ENCODE results near the gene SLC2A2.
"Not testable (repeated sequence)": the region's sequence is repeated elsewhere in the genome, so short reads cannot be mapped to it uniquely, and the experiment has no call there.

SLC2A2 gene

DNA sequence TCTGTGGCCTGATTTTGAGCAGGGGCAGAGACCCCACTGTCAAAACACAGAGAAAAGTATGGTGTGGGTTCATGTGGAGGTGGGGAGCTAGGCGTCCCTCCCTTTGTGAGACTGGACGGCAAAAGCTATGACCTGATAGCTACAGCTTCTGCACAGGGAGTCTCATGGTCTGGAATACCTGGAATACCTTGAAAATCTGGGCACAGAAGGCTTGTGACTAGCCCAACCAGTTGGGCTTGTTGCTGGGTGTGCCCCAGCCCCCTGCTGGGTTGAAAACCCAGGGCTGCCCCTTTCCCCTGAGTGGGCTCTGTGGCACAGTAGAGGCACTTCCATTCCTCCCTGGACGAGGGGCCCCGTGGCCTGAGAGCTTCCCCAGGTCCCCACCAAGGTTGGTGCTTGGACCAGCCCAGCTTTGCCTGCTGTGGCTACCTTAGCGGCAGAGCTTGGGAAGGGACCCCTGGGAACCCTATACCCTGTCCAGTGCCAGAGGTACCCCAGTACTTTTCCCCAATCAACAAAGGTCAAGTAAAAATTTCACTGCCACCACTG is 37.3 kb downstream of the SLC2A2 start:
- FAIRE-seq (no peak), DNase-seq (ENCODE audit: insufficient read length, low spot score) (no peak)

DNA sequence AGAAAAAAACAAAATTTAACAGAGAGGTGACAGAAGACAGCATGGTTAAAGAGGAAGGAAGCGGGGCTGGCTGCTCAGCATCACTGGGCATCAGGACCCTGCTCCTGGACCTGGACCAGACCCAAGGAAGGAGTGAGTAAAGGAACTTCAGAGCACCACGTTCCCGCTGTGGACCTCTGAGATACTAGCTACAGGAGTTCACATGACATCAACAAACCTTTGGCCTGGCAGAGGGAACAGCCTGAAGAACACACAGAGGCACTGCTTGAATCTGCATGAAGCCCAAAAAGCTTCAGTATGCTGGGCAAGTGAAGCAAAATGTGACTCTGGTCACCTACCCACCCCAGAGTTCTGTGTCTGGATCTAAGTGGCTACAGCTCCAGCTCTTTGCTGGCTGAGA is 38.1 kb downstream of the SLC2A2 start:
- no peak for FAIRE-seq
- no peak for DNase-seq (ENCODE audit: insufficient read length, low spot score)

DNA sequence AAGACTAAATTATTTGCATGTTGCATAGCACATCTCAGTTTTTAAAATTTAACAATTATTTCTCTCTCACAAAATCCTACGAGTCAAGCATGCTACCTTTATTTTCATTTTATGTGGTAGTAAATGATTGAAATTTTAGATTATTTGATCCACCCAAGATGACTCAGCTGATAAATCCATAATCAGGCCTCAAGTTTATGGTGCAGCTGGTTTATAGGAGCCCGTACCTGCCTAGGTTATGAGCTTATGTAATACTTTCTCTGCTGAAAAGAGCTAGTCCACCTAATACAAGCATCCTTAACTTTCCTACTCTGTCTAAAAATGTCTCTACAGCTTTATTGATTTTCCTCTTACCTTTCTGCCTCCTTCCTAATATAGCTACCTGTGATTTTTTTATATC is 41.2 kb downstream of the SLC2A2 start:
- no peak for FAIRE-seq
- no peak for DNase-seq (ENCODE audit: insufficient read length, low spot score)

DNA sequence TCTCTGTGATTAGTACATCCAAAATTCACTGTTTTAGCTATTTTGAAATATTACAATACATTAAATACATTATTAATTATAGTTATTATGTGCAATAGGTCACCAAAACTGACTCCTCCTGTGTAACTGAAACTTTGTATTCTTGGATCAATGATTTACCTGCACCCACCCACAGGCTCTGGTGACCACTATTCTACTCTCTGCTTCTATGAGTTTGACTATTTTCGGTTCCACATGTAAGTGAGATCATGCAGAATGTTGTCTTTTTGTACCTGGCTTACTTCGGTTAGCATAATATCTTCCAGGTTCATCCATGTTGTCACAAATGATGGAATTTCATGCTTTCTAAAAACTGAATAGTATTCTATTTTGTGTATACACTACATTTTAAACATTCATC is 43.8 kb downstream of the SLC2A2 start:
- FAIRE-seq (peak; percentile 82), DNase-seq (ENCODE audit: insufficient read length, low spot score) (peak; percentile 28)

DNA sequence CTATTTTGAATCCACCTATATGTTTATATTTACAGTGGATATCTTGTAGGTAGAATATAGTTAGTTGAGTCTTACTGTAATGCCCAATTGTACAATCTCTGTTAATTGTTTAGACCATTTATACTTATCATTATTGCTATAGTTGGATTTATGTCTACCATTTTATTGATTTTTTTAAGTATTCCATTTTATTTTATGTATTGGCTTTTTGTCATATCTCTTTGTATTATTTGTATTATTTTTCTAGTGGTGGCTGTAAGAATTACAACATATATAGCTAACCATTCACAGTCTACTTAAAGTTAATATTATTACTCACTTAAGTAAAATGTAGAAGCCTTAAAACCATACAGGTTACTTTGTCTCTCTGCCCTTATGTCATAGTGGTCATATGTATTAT is 46.1 kb downstream of the SLC2A2 start:
- DNase-seq (ENCODE audit: insufficient read length, low spot score) = no peak
- FAIRE-seq = no peak

DNA sequence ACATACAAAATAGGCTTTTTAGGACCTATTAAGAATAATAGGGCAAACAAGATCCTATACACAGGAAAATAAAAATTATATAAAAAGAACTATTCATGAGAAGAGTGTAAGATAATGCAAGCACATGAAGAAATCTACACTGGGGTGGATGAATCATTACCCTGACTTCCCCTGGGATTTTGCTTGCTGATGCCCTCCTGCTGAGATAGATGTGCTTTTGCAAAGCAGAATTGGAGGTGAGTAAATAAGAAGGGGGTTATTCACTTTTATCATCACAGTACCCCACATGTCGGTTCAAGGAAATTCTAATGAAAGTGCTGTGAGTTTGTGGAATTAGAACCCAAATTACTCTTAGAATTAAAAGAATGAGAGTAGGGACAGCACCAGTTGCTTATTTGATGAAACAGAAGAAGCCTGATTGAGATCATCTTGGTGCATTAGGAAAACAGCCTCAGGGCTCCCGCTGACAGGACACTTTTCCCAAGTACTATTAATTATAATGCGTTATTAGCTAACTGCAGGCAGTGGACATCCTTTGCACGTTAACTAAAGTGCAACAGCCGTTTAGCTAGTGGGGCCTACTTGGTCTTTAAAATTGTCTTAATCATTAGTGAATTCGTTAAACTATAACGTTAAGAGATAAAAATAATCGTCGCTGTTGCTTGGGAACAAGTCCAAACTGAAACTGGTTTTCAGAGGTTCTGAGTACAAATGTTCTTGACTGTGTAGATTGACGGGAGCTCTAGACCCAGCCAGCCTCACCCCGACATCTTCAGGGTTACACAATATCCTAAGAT is 48.4 kb downstream of the SLC2A2 start:
- DNase-seq (ENCODE audit: insufficient read length, low spot score) = no peak
- no peak for FAIRE-seq

DNA sequence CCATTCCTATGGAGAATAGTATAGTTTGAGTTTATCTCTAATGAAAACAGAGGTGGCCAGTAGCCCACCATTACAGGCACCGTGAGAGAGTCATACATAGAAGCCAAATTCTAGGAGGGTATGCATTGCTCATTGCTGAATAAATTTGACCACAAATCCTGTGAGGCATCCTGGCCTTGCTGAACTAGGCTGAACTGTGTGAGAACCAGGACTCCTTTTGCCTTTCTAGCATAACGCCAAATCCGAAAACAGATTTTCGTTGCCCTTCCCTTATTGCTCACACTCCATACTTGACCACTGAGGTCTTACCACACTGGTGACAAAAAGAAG is 50.4 kb downstream of the SLC2A2 start:
- DNase-seq (ENCODE audit: insufficient read length, low spot score) = no peak
- FAIRE-seq = no peak

DNA sequence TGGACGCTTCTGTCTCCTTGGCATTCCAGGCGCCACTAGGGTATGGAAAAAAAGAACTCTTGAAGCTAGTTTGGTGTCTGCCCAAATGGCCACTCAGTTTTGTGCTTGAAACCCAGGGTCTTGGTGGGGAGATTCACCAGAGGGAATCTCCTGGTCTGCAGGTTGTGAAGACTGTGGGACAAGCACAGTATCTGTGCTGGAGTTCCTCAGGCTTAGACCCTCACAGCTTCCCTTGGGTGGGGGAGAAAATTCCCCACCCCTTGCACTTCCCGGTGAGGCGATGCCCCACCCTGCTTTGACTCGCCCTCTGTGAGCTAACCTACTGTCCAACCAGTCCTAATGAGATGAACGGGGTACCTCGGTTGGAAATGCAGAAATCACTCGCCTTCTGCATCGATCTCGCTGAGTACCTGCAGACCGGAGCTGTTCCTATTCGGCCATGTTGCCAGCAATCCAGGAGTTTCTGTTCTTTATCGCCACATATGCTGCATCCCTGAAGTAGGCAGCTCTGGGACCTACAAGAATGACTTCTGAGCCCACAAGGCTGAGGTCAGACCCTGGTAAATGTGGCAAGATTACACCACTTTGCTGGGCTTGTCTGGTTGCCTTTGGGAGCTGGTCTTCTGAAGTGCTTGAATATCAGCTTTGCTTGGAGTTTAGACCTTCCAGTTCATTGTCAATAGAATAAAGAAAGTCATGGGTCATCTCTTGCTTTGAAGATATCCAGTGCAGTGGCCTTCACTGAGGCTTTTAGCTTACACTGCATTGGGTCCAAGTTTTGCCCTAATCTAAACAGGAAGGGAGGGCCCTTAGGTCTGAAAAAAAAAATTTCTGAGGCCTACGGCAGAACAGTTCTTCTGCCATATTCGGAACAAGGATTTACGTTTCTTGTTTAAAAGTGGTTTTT is 51.0 kb downstream of the SLC2A2 start:
- DNase-seq (ENCODE audit: insufficient read length, low spot score) (no peak), FAIRE-seq (no peak)

DNA sequence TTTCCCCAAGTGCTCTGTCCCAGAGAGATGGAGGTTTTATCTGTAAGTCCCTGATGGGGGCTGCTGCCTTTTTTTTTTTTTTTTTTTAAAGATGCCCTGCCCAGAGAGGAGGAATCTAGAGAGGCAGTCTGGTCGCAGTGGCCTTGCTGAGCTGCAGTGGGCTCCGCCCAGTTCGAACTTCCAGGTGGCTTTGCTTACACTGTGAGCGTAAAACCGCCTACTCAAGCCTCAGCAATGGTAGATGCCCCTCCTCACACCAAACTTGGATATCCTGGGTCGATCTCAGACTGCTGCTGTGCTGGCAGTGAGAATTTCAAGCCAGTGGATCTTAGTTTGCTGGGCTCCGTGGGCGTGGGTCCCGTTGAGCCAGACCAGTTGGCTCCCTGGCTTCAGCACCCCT is 51.6 kb downstream of the SLC2A2 start:
- no peak for FAIRE-seq
- no peak for DNase-seq (ENCODE audit: insufficient read length, low spot score)

DNA sequence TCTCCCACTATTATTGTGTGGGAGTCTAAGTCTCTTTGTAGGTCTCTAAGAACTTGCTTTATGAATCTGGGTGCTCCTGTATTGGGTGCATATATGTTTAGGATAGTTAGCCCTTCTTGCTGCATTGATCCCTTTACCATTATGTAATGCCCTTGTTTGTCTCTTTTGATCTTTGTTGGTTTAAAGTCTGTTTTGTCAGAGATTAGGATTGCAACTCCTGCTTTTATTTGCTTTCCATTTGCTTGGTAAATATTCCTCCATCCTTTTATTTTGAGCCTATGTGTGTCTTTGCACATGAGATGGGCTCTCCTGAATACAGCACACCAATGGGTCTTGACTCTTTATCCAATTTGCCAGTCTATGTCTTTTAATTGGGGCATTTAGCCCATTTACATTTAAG is 53.6 kb downstream of the SLC2A2 start:
- FAIRE-seq; DNase-seq (ENCODE audit: insufficient read length, low spot score): not testable (repeated sequence)

DNA sequence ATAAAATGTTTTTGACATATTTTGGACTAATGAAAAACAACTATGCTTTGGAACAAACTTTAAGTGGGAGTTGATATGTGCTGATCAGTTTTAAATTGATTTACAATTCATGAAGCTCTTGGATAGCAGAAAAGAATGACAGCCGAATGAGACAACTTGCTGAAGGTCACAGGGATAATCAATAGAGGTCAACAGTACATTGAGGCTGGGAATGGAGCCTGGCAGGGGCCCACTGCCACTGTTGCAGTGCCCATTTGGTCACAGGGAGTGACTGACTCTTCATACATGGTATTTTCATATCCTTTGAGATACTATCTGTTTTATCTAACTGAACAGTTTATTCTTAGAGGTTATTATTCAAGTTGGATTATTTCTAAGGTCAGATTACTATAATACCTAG is 59.4 kb downstream of the SLC2A2 start:
- DNase-seq (ENCODE audit: insufficient read length, low spot score) (no peak), FAIRE-seq (no peak)

DNA sequence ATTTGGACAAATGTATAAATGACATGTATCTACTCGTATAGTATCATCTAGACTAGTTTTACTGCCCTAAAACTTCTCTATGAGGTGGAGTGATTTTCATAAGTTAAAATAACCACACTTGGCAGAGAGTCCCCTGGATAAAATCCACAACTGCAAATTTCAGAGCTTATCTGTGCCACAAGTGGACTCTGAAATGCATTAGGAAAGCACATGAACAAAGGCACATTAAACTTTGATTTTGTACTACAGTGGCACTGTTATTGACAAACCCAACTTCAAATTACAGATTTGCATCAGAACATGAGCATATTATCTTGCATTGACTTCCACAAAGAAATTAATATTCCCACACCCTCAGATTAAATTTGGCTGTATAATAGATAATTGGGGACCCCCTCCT is 60.0 kb downstream of the SLC2A2 start:
- no peak for FAIRE-seq

DNA sequence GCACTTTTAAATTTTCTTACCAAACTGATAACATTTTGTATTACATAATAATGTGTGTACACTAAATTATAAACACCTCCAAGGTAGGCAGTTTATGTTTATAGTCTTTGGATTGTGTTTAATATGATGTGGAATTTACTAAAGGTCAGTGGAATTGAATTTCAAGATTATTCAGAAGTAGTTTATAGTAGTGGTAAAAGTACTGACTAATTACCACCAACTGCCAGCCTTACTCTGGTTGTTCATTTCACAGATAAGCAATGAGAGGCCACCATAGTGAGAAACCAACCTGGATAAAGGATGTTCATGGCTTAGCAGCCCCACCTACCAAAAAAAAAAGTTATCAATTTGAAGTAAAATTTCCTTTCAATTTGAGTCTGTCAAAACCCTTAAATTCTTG is 64.1 kb downstream of the SLC2A2 start:
- no peak for FAIRE-seq
- no peak for DNase-seq (ENCODE audit: insufficient read length, low spot score)

More for the DNA sequence above, 60.0 kb downstream of the SLC2A2 start:
- DNase-seq (ENCODE audit: insufficient read length, low spot score) = no peak

DNA sequence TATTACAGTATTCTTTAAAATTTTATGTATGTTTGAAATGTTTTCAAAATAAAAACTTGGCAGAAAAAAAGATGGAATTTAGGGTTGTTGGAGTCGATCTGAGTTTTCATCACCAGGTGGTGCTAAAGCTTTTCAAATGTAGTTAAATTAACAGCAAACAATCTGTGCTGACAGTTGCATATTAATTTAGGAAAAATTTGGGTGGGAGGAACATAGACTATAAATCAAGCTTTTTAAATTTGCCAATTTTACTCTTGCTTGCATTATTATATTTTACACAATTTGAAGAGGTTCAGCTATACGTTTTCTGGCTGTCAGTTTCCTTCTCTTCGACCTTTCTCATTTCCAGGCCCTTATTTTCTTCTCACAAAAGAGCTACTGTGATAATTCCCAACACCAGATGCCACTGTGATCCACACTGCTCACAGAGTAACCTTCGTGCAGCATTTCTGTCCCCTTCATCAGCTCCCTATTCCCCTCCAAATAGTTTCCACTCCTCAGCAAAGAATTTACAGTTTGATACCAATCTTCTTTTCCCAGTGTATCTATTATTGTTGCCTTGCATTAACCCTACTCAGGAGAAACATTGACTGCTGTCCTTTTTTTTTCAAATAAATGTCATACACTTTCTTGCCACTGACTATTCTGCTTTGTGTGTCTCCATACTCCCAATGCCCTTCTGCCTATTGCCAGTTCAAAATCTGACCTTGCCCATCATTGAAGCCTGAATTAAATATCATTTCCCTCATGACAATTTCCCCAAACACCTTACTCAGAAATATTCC is 64.7 kb downstream of the SLC2A2 start:
- FAIRE-seq (peak; percentile 26), DNase-seq (ENCODE audit: insufficient read length, low spot score) (no peak)

DNA sequence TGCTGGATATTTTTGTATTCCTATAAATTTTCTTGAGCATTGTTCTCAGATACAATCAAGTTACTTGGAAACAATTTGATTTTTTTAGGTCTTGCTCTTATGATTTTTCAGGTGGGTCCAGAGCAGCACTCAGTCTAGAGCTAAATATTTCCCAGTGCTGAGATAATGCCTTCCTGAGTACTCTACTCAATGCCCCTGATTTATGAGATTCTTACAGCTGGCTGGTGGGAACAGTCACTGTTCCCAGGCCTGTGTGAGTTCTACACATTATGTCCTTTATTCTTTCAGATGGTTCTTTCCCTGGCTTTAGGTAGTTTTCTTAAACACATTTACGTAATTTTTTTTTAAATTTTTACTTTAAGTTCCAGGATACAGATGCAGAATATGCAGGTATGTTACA is 67.1 kb downstream of the SLC2A2 start:
- DNase-seq (ENCODE audit: insufficient read length, low spot score) (no peak), FAIRE-seq (no peak)

DNA sequence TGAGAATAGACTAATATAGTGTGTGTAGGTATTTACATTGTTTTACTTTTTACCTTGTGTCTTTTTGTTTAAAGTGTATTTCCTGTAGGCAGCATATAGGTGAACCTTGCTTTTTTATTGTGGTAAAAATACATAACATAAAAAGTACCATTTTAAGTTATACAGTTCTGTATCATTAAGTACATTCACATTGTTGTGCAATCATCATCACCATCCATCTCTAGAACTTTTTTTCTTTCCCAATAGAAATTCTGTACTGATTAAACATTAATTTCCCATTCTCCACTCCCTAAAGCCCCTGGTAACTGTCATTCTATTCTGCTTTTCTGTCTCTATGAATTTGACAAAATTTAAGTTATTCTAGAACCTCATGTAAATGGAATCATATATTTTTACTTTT is 69.9 kb downstream of the SLC2A2 start:
- no peak for FAIRE-seq
- no peak for DNase-seq (ENCODE audit: insufficient read length, low spot score)

DNA sequence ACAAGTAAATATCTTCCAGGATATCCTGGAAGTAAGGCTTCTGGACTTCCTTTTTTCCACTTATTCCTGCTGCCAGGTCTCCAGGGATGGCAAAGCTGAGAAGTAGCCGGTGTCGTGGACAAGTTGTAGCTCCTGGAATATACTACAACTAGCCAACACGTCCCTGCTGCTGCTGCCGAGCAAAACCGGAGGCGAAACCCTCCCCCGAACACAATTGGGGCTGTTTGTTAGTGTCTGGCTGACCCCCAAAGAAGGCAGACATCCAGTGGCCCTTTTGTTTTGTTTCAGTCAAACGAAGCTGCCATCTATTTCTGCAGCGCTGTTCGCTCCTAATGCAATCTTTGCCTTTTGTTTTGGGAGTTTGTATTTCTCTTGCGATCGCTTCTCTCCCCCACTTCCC is 72.8 kb downstream of the SLC2A2 start:
- FAIRE-seq = no peak
- DNase-seq (ENCODE audit: insufficient read length, low spot score) = no peak

DNA sequence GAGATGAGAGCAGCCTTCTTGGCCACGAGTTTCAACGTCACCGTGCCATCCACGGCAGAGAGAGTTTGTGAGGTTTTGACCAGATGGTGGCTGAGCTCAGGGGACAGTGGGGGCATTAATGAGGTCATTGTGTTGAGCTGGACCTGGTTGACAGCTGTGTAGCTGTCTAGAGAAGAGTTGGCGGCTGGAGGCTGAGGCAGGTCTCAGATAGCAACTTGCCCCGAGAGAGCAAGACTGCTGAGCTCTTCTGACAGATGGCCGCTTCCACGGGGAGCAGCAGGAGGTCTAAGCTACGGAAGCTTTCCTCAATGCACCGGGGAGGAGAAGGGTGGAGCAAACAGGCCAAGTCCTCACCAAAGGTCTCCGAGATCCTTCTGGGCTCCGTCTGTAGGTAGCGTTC is 73.3 kb downstream of the SLC2A2 start:
- no peak for FAIRE-seq
- no peak for DNase-seq (ENCODE audit: insufficient read length, low spot score)

DNA sequence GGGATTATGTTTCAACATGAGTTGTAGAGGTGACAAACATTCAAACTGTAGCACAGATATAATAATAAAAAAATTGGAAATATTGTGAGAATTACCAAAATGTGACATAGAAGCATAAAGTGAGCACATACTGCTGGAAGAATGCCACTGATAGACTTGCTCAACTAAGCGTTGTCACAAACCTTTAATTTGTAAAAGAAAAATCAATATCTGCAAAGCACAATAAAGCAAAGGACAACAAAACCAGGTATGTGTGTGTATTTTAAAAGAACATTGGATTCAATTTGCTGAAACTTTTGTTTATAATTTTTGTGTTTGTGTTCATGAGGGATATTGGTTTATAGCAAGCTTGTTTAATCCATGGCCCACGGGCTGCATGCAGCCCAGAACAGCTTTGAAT is 77.3 kb downstream of the SLC2A2 start:
- DNase-seq (ENCODE audit: insufficient read length, low spot score) (no peak), FAIRE-seq (no peak)

DNA sequence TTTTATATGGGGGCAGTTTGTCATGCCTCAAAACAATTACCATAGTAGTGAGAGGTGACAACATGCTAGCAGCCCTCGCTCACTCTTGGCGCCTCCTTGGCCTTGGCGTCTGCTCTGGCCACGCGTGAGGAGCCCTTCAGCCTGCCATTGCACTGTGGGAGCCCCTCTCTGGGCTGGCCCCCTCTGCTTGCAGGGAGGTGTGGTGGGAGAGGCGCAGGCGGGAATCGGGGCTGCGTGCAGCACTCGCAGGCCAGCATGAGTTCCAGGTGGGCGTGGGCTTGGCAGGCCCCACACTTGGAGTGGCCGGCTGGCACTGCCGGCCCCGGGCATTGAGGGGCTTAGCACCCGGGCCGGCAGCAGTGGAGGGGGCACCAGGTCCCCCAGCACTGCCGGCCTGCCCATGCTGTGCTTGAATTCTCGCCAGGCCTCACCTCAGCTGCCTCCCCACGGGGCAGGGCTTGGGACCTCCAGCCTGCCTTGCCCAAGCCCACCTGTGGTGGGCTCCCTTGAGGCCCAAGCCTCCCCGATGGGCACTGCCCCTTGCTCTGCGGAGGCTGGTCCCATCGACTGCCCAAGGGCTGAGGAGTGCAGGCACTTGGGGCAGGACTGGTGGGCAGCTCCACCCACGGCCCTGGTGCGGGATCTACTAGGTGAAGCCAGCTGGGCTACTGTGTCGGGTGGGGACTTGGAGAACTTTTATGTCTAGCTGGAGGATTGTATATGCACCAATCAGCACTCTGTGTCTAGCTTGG is 79.3 kb downstream of the SLC2A2 start:
- DNase-seq (ENCODE audit: insufficient read length, low spot score) (no peak), FAIRE-seq (no peak)
